Kidney (tissue), 14 donors: ENCODE results near the gene LIMA1. TPM values are rescaled to one million over a fixed set of nuclear protein-coding genes. Genes with fewer than 3 reads are reported as not detected.

ENCODE experiments used
- DNase-seq, 5 donors: peaks; one replicate each; pipeline ENCODE4 v3.0.0-alpha.2; 2013 to 2020
- FAIRE-seq: peaks from 2 replicates; lab custom pipeline; 2012; peaks lifted over from hg19 to GRCh38; lab: Jason Lieb, UNC
- H3K27ac ChIP-seq, 2 donors: one replicate each; pipeline ENCODE4 v1.7.0; 2013; ENCODE audit warnings: low read depth in 2 of 2, low read length in 2 of 2, inconsistent platforms in 1 of 2
- H3K27me3 ChIP-seq: one replicate; pipeline ENCODE4 v1.7.1; 2013; ENCODE audit warnings: low read length, inconsistent platforms; ENCODE audit not compliant: control insufficient read depth, insufficient read depth
- H3K36me3 ChIP-seq, 3 donors: one replicate each; pipeline versions ENCODE4 v1.7.0 to v1.7.1; 2013; ENCODE audit warnings: low read length in 3 of 3, control low read depth in 1 of 3, inconsistent platforms in 1 of 3; ENCODE audit not compliant: insufficient read depth in 3 of 3, control insufficient read depth in 2 of 3
- H3K4me1 ChIP-seq, 3 donors: one replicate each; pipeline versions ENCODE4 v1.7.0 to v1.7.1; 2013; ENCODE audit warnings: low read length in 3 of 3, inconsistent platforms in 1 of 3, low read depth in 1 of 3; ENCODE audit not compliant: control insufficient read depth in 2 of 3, insufficient read depth in 2 of 3
- H3K4me3 ChIP-seq, 3 donors: one replicate each; pipeline versions ENCODE4 v1.7.0 to v1.8.1; 2013; ENCODE audit warnings: low read length in 3 of 3, control low read depth in 1 of 3, inconsistent platforms in 1 of 3
- H3K9ac ChIP-seq, 3 donors: one replicate each; pipeline versions ENCODE4 v1.7.0 to v1.7.1; 2013; ENCODE audit warnings: low read length in 3 of 3, control low read depth in 1 of 3, inconsistent platforms in 1 of 3
- H3K9me3 ChIP-seq, 3 donors: one replicate each; pipeline versions ENCODE4 v1.7.0 to v1.7.1; 2013; ENCODE audit warnings: low read length in 3 of 3, control low read depth in 1 of 3, inconsistent platforms in 1 of 3; ENCODE audit not compliant: control insufficient read depth in 2 of 3, insufficient read depth in 1 of 3
- CTCF ChIP-seq: IDR thresholded peaks from 3 replicates; pipeline ENCODE4 v1.5.1; 2012; ENCODE audit warnings: mild to moderate bottlenecking, moderate library complexity, borderline replicate concordance; ENCODE audit not compliant: insufficient read depth; ENCODE audit errors: extremely low read depth
- intact Hi-C: fragments of 100-400 bp; cut with DNase I; formaldehyde crosslinking; loops from one replicate; pipeline ENCODE4 v1.11.1; 2022
- polyA plus RNA-seq: library from polyadenylated mRNA; stranded (reverse); fragments of 350-450 nt; fragmentation: Illumina TruSeq; extraction: RNeasy Lipid Tissue Mini Kit (QIAGEN cat#74804); gene quantifications from one replicate; pipeline ENCODE4 v1.2.3, GENCODE V29; 2014; ENCODE audit warnings: low read depth, low replicate concordance; ENCODE audit not compliant: insufficient read depth
- total RNA-seq: library from RNA; stranded (reverse); fragmentation: NEBNext Ultra II Directional; extraction: Animal tissue kit (Norgen Biotek cat#: 25700); gene quantifications from one replicate; pipeline ENCODE4 v1.2.1, GENCODE V29; 2021
- donor health status: control.
- donor health status: control.
- donor health status: control.
- donor health status: control.
- donor health status: control.
- donor health status: DM: yes; HTN: yes; CAD: no.
- donor health status: Normal renal cell carcinoma (clear cell type).

LIMA1 gene
- total and polyA plus RNA-seq, 2 donors from 2014 or later, result 43.1 to 76.1 TPM

DNA sequence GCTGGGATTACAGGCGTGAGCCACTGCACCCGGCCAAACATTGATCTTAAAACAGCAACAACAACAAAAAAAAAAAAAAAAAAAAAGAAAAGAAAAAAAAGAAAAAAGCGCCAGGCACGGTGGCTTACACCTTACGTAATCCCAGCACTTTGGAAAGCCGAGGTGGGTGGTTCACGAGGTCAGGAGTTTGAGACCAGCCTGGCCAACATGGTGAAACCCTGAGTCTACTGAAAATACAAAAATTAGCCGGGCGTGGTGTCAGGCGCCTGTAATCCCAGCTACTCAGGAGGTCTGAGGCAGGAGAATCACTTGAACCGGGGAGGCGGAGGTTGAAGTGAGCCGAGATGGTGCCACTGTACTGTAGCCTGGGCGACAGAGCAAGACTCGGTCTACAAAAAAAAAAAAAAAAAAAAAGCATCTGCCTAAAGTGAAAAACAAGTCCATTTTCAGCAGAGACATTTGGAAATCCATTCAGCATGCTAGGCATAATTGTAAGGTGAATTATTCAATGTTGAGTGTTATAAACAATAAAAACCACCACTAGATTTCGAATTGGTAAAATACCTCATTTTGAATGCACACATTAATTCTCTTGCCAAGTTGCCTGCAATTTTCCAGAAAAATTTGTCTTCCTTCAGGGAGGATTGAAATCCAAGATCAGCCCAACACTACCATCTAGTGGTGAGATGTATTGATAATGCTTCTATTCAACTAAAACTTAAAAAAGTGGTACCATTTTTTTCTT lies 108.2 kb downstream of the LIMA1 start:
- Histone ChIP-seq H3K4me3 (no peak overlapping the region), H3K9me3 (no peaks in the 10 kb centered on the region), H3K4me1 (no peaks in the 10 kb centered on the region), H3K36me3 (peaks cover 0 to 9% (median 6%) of the 10 kb centered on the region in 3 donors), H3K27ac (no peak overlapping the region), H3K9ac (no peak overlapping the region), H3K27me3 (no peaks in the 10 kb centered on the region)
- DNase-seq (peak in 2 of 5 donors; percentile 89 to 90), FAIRE-seq (peak; percentile 90)
- peak; percentile 70 for TF ChIP-seq CTCF
- intact Hi-C loops, result loop anchor here (10.0 kb wide), 1 partner anchor 100 kb away; no protein-coding TSS in a partner anchor

- DNase-seq (peak; percentile 99 to 100 (median 100)), FAIRE-seq (peak; percentile 74)
- peak; percentile 33 for TF ChIP-seq CTCF
- H3K36me3 ChIP-seq, result no peaks in the 10 kb centered on the region
- H3K27me3 ChIP-seq, result no peaks in the 10 kb centered on the region
- H3K27ac ChIP-seq, result peak within 1 kb of the TSS; percentile 85 to 92
- intact Hi-C loops, result no loop called here
- H3K4me1 ChIP-seq, result peaks cover 0 to 5% (median 0%) of the 10 kb centered on the region in 3 donors
- H3K9ac ChIP-seq, result peak within 1 kb of the TSS; percentile 60 to 86 (median 82)
- H3K4me3 ChIP-seq, result peak within 1 kb of the TSS; percentile 67 to 79 (median 68)
- H3K9me3 ChIP-seq, result peaks cover 0 to 2% (median 0%) of the 10 kb centered on the region in 3 donors
Measured at GRCh38 chr12:50167049-50167828, 116.1 kb downstream of the LIMA1 start, which contains the start of gene CERS5. Gene CERS5, minus strand, starts transcription at chr12:50167369. Its CDS starts 72 bp downstream, at chr12:50167297.

DNA sequence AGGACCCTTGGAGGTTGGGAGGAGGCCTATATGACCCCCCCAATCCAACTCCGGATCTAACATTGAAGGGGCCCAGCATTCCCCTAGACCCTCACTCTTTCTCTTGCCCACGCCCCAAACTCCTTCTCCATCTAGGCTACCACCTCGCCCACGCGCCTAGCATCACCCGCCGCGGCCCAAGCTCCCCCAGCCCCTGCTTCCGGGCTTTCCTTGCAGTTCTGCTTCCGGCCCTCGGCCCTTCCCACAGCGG lies 116.6 kb downstream of the LIMA1 start:
- DNase-seq (no peak), FAIRE-seq (no peak)
- intact Hi-C loops, result no loop called here

More for the DNA sequence above, 116.6 kb downstream of the LIMA1 start:
- Histone ChIP-seq H3K9me3 (peaks cover 0 to 2% (median 0%) of the 10 kb centered on the region in 3 donors), H3K9ac (peak overlapping the region; percentile 60 to 86 (median 82)), H3K36me3 (no peaks in the 10 kb centered on the region), H3K4me1 (peaks cover 0 to 5% (median 0%) of the 10 kb centered on the region in 3 donors), H3K27ac (peak overlapping the region; percentile 85 to 89), H3K27me3 (no peaks in the 10 kb centered on the region), H3K4me3 (peak overlapping the region; percentile 67 to 79 (median 68))
- no peak for TF ChIP-seq CTCF
